ENCODE results near the gene FHL2.

FHL2 gene

DNA sequence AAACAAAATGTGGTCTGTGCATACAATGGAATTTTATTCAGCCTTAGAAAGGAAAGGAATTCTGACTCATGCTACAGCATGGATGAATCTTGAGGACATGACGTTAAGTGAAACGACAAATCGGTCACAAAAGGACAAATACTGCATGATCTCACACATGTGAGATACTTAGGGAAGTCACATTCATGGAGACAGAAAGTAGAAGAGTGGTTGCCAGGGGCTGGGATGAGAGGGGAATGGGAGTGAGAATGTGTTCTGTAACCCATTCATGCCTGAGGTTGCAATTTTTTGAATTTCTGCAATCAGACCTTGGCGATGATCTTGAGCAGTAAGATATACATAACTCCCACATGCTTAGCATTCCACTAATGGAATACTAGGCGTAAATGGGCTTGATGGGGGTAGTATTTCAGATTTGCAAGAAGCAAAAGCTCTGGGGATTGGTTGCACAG is 22.0 kb downstream of the FHL2 start:
- DNase-seq, result no peak

GRCh38 chr2:105376010-105376409 is 22.8 kb downstream of the FHL2 start:
- no peak for DNase-seq

DNA sequence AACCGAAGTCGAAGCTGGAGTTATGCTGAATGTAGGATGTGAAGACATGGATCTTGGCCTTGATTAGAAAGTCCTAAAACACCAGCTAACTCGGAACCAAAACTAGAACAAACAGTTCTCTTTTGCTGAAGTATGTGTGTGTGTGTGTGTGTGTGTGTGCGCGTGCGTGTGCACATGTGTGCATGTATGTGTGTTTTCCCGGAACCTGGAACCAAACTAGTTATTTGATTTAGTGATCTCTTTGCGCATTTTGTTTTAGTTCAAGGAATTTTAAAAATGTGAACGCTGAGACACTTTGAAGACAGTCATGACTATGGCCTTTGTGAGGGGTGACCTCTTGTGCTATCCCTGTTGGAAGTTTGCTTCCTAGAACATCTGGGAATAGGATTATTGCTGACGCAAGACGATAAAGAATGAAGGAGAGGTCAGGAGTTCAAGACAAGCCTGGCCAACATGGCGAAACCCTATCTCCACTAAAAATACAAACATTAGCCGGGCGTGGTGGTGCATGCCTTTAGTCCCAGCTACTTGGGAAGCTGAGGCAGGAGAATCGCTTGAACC is 23.8 kb downstream of the FHL2 start:
- no peak for DNase-seq

GRCh38 chr2:105373895-105374401 is 24.9 kb downstream of the FHL2 start:
- DNase-seq, result peak; percentile 60

DNA sequence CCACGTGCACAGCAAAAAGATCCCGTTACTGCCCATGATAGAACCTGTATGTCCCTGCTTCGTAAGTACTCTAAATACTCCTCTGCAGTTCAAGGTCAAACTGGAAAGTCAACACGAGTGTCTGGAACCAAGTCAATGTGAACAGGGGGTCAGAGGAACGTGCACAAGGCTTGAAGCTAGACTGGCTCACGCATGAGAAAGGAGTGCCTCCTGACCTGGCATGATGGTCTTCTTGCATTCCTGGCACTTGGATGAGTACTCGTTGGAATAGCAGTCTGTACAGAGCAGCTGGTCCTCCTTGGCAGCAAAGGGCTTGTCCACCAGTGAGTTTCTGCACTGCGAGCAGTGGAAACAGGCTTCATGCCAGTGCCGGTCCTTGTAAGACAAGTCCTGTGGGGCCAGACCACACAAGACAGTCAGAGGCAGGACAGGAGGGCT is 25.5 kb downstream of the FHL2 start:
- no peak for DNase-seq

DNA sequence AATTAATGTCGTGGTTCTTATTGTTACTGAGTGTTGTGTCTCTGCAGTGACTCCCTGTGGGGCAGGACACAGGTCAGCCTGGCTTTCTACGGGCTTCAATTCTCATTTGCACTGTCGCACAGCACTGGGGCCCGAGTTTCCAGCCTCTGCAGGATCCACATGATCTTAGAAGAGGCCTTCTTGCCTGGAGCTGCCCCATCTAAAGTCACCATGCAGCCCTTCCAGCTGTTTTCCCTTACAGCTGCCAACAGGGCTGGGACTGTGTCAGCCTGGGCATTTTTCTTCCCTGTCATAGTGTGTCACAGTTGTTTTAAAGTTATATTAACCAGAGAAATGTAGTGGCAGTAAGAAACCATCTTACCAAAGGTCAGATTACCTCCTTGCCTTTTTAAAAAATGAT is 27.0 kb downstream of the FHL2 start:
- DNase-seq, result no peak

GRCh38 chr2:105371156-105371555 is 27.7 kb downstream of the FHL2 start:
- DNase-seq, result no peak

DNA sequence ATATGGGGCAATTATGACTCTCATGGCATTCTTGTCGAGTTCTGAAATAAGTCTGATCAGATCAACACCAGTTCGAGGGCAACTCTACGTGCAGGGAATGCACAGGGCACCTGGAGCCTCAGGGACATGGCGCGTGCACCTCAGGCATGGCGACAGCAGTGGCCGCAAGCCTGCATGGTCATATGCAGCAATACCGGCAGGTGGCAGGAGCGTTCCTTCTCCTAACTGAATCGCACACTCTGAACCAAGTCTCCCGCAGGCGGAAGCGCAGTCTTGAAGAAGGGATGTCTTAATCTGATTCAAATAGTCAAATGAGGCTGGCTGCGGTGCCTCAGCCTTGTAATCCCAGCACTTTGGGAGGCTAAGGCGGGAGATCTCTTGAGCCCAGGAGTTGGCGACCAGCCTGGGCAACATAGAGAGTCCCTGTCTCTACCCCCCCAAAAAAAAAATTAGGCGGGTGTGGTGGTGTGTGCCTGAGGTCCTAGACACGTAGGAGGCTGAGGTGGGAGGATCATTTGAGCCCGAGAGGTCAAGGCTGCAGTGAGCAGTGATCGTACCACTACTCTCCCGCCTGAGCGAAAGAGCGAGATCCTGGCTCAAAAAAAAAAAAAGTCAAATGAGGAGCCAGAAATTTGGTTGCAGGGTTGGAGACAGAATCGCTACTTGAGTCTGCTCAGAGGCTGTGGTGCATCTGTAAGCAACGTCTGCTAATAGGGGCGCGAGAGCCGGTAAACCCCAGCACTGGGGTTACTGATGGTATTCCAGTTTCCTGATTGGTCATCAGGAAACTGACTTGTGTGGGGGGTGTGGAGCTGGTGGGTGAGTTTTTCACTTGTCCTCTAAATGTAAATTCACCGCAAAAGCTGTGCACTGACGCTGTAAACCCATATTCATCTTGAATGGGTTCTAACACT is 28.8 kb downstream of the FHL2 start:
- DNase-seq, result peak; percentile 86

DNA sequence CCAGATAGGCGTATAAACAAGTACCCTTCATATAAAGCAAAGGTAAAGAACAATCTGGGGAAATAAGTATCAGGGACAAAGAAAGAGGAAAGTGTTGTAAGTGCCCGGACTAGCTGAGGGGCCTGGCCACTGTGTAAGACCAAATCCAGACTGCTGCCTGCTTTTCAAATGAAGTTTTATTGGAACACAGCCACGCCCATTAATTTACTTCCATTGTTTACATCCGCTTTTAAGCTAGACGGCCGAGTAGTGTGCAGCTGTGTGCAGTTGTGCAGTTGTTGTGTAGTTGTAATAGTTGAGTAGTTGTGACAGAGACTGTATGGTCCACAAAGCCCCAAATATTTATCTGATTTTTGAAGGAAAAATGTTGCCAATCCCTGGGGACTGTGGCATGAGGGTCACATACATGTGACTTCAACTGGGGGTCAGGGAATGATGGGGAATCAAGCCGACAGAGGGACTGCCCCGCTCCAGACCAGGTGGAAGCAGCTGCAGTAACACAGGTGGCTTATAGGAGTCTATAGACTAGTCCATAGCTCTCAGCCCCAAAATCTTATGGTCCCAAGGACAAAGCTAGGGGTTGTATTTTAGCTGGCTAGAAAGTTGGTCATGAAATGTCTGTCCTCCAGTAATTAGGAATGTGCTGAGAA is 30.0 kb downstream of the FHL2 start:
- DNase-seq, result no peak

DNA sequence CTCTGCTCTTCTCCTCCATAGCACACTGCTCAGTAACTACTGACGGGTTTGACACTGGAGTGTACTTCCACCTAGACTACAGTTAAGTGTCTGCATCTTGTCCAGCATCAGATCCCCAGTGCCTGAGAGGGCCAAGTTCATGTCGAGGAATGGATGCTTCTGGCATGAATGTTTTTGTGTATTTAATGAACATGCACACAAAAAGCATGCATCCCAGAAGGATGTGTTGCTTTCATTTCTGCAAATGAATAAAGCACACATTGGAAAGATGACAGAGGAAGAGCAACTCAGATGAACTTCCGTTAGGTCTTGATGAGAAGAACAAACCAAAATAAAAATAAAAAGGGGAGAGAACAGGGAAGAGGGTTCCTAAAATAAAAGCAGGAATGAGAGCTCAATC is 33.6 kb downstream of the FHL2 start:
- DNase-seq, result no peak

- no peak for DNase-seq
Observed at GRCh38 chr2:105364436-105365139, 34.3 kb downstream of the FHL2 start.

- DNase-seq, result no peak
Observed at GRCh38 chr2:105362862-105363591, 35.8 kb downstream of the FHL2 start.

DNA sequence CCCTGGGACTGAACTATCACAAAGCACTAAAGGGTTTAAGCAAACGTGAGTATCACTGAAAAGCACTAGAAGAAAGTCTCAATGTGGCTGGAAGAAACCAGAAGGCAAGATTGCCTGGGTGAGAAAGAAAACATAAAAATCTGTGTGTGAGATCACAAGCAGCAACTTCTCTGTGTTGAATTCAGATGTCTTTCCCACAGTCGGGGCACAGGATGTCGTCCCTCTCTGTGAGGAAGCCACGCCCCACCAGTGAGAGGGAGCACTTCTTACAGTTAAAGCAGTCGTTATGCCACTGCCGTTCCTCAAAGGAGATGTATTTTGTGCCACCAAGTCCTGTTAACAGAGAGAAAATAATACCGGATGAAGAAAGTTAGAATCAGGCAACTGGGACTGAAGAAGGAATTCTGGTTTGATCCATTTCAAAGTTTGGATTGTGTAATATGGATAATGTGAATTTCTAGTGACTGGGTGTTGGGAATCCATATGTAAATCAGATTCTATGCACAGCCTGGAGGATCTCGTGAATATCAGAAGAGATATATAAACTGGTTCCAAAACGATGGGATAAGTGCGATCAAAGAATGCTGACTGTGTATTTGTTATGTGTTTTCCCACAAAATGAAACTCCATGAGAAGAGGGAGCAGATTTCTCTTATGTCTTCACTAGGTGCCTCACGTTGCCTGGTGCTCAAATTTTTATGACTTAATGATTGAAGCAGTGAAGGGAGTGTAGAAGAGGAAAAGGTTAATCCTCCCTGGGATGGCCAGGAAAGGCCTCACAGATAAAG is 37.6 kb downstream of the FHL2 start:
- DNase-seq, result no peak

GRCh38 chr2:105358593-105358992 is 40.3 kb downstream of the FHL2 start:
- no peak for DNase-seq

DNA sequence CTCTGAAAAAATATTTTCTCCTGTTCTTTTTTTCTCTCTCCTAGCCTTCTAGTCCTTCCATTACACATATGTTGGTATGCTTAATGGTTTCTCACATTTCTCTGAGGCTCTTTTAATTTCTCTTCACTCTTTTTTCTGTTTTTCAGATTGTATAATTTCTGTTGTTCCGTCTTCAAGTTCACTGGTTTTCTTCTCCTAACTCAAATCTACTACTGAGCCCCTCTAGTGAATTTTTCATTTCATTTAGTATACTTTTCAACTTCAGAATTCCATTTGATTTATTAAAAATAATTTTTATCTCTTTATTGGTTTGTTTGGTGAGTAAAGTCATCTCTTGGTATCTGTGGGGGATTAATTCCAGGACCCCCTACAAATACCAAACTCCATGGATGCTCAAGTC is 41.7 kb downstream of the FHL2 start:
- no peak for DNase-seq

GRCh38 chr2:105344704-105345345 is 54.0 kb downstream of the FHL2 start:
- peak; percentile 49 for DNase-seq

- DNase-seq, result no peak
Observed at GRCh38 chr2:105339414-105339813, 59.4 kb downstream of the FHL2 start.

DNA sequence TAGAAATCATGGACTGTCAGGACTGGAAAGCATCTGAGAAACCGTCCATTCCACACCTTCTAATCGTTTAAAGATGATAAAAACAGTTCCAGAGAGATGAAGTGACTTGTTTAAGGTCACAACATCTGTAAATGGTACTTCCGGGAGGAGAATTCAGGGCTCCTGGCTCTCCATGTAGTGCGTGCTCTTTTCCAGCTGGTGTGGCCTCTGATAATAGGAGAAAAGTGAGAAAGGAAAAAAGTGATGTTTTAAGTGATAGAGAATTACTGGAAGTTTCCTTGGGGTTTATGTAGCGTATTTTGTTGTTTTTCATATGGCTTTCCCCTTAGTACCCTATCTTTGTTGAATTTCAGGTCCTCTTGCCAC is 60.8 kb downstream of the FHL2 start:
- DNase-seq, result no peak

GRCh38 chr2:105337122-105338019 is 61.5 kb downstream of the FHL2 start, which contains the start of gene C2orf49:
C2orf49 (plus strand) TSS chr2:105337540; CDS start chr2:105337588, 48 bp downstream.
- DNase-seq, result peak; percentile 91

GRCh38 chr2:105336786-105337121 is 62.1 kb downstream of the FHL2 start:
- no peak for DNase-seq
